NCI-H510A treated with DMSO at 0.1 percent for 48 hours (cell line): ENCODE results near the gene FKBP11.
"Not testable (repeated sequence)": the region's sequence is repeated elsewhere in the genome, so short reads cannot be mapped to it uniquely, and the experiment has no call there.

Experiments
- DNase-seq: peaks from one replicate; lab custom pipeline; 2025; lab: John Stamatoyannopoulos, UW

Gene FKBP11

GRCh38 chr12:48907245-48907644 is 18.0 kb downstream of the FKBP11 start:
- DNase-seq = no peak

- DNase-seq = no peak
Observed at GRCh38 chr12:48903982-48904411, 21.3 kb downstream of the FKBP11 start.

- DNase-seq = no peak
Observed at GRCh38 chr12:48903363-48903981, 21.8 kb downstream of the FKBP11 start.

GRCh38 chr12:48901278-48901677 is 24.0 kb downstream of the FKBP11 start:
- no peak for DNase-seq

GRCh38 chr12:48899651-48900050 is 25.6 kb downstream of the FKBP11 start:
- no peak for DNase-seq

GRCh38 chr12:48894271-48894670 is 31.0 kb downstream of the FKBP11 start:
- no peak for DNase-seq

GRCh38 chr12:48890657-48891418 is 34.5 kb downstream of the FKBP11 start:
- peak; percentile 84 for DNase-seq

GRCh38 chr12:48889679-48890078 is 35.6 kb downstream of the FKBP11 start:
- no peak for DNase-seq

GRCh38 chr12:48883305-48884161 is 41.8 kb downstream of the FKBP11 start:
- no peak for DNase-seq

- no peak for DNase-seq
Observed at GRCh38 chr12:48882972-48883304, 42.4 kb downstream of the FKBP11 start.

- no peak for DNase-seq
Observed at GRCh38 chr12:48882315-48882687, 43.0 kb downstream of the FKBP11 start.

GRCh38 chr12:48881686-48882314 is 43.5 kb downstream of the FKBP11 start:
- DNase-seq = no peak

- DNase-seq = no peak
Observed at GRCh38 chr12:48880647-48881046, 44.6 kb downstream of the FKBP11 start.

GRCh38 chr12:48878548-48878947 is 46.7 kb downstream of the FKBP11 start:
- no peak for DNase-seq

GRCh38 chr12:48875944-48876515 is 49.3 kb downstream of the FKBP11 start:
- DNase-seq = no peak

GRCh38 chr12:48873534-48873933 is 51.8 kb downstream of the FKBP11 start:
- DNase-seq = not testable (repeated sequence)

GRCh38 chr12:48873096-48873495 is 52.2 kb downstream of the FKBP11 start:
- no peak for DNase-seq
